Measurements from ENCODE around the gene GJB5.
"Not testable (repeated sequence)": the region's sequence is repeated elsewhere in the genome, so short reads cannot be mapped to it uniquely, and the experiment has no call there.

The GJB5 gene

GRCh38 chr1:34754964-34755637 lies at the start of gene GJB5:
GJB5 (plus strand) TSS chr1:34755047; CDS start chr1:34757331, 2,284 bp downstream.
- DNase-seq: no peak

- no peak for DNase-seq
Observed at GRCh38 chr1:34705077-34705476, 49.8 kb upstream of the GJB5 start.

GRCh38 chr1:34708106-34708505 lies 46.7 kb upstream of the GJB5 start:
- no peak for DNase-seq

- DNase-seq: no peak
Observed at GRCh38 chr1:34709547-34709946, 45.3 kb upstream of the GJB5 start.

GRCh38 chr1:34710812-34711211 lies 44.0 kb upstream of the GJB5 start:
- DNase-seq: no peak

GRCh38 chr1:34711485-34711884 lies 43.4 kb upstream of the GJB5 start:
- no peak for DNase-seq

GRCh38 chr1:34712007-34712688 lies 42.7 kb upstream of the GJB5 start:
- DNase-seq: no peak

GRCh38 chr1:34713443-34713842 lies 41.4 kb upstream of the GJB5 start:
- DNase-seq: no peak

GRCh38 chr1:34714386-34714785 lies 40.5 kb upstream of the GJB5 start:
- no peak for DNase-seq

- DNase-seq: no peak
Observed at GRCh38 chr1:34715139-34715538, 39.7 kb upstream of the GJB5 start.

- no peak for DNase-seq
Observed at GRCh38 chr1:34721241-34721640, 33.6 kb upstream of the GJB5 start.

GRCh38 chr1:34721646-34722355 lies 33.0 kb upstream of the GJB5 start:
- no peak for DNase-seq

GRCh38 chr1:34726861-34727260 lies 28.0 kb upstream of the GJB5 start:
- no peak for DNase-seq

- DNase-seq: no peak
Observed at GRCh38 chr1:34730485-34730884, 24.4 kb upstream of the GJB5 start.

- DNase-seq: not testable (repeated sequence)
Observed at GRCh38 chr1:34732831-34733230, 22.0 kb upstream of the GJB5 start.

- no peak for DNase-seq
Observed at GRCh38 chr1:34736692-34737091, 18.2 kb upstream of the GJB5 start.

GRCh38 chr1:34737236-34737635 lies 17.6 kb upstream of the GJB5 start:
- DNase-seq: not testable (repeated sequence)

GRCh38 chr1:34739613-34740012 lies 15.2 kb upstream of the GJB5 start:
- no peak for DNase-seq

GRCh38 chr1:34740161-34740868 lies 14.5 kb upstream of the GJB5 start:
- DNase-seq: no peak

GRCh38 chr1:34742667-34743270 lies 12.1 kb upstream of the GJB5 start:
- DNase-seq: peak; percentile 88

- no peak for DNase-seq
Observed at GRCh38 chr1:34743775-34744174, 11.1 kb upstream of the GJB5 start.

- no peak for DNase-seq
Observed at GRCh38 chr1:34744851-34745250, 10.0 kb upstream of the GJB5 start.

- no peak for DNase-seq
Observed at GRCh38 chr1:34745666-34746065, 9.2 kb upstream of the GJB5 start.

All from 8988T (cell line).